ENCODE results near the gene MMUT.
"Not testable (repeated sequence)": the region's sequence is repeated elsewhere in the genome, so short reads cannot be mapped to it uniquely, and the experiment has no call there.

The MMUT gene

GRCh38 chr6:49416195-49416594 lies 46.9 kb downstream of the MMUT start:
- DNase-seq, result no peak

- DNase-seq, result no peak
These were observed 47.7 kb downstream of the MMUT start for GRCh38 chr6:49415358-49415757.

GRCh38 chr6:49410564-49410963 lies 52.5 kb downstream of the MMUT start:
- DNase-seq, result no peak

GRCh38 chr6:49409951-49410542 lies 53.0 kb downstream of the MMUT start:
- peak; percentile 66 for DNase-seq

- DNase-seq, result no peak
These were observed 56.6 kb downstream of the MMUT start for GRCh38 chr6:49406250-49406970.

- DNase-seq, result no peak
These were observed 62.0 kb downstream of the MMUT start for GRCh38 chr6:49401063-49401462.

GRCh38 chr6:49386667-49387508 lies 76.2 kb downstream of the MMUT start:
- not testable (repeated sequence) for DNase-seq

- DNase-seq, result no peak
These were observed 78.1 kb downstream of the MMUT start for GRCh38 chr6:49384904-49385303.

All from DMS153 (cell line).